Endothelial cell of umbilical vein (primary cell): ENCODE results near the gene BRAT1. TPM values are rescaled to one million over a fixed set of nuclear protein-coding genes. Genes with fewer than 3 reads are reported as not detected.
A peak's percentile ranks its signal among the peaks of the same experiment; 100 is the strongest.

Source experiments
- BruUV-seq: library from RNA; stranded (reverse); fragments of 400-500 nt; replicated peaks from 2 replicates; lab custom pipeline; 2021; lab: Mats Ljungman, UMichigan
- CTCF ChIA-PET: fragments of 300-600, 350-600 bp; sonication (Branson Sonifier 250); formaldehyde crosslinking; loops from one replicate; lab custom pipeline; 2021; ENCODE audit warnings: antibody characterized with exemption, inconsistent platforms; lab: Charles Lee
- POLR2A ChIA-PET: fragments of 300-600, 350-600 bp; sonication (Branson Sonifier 250); formaldehyde crosslinking; loops from one replicate; lab custom pipeline; 2021; ENCODE audit warnings: antibody characterized with exemption, inconsistent platforms; lab: Charles Lee
- DNase-seq: peaks from one replicate; pipeline ENCODE4 v3.0.0-alpha.2; 2011; ENCODE audit warnings: low read depth, low spot score
- FAIRE-seq: peaks from 2 replicates; lab custom pipeline; 2011; peaks lifted over from hg19 to GRCh38; lab: Jason Lieb, UNC
- H2AFZ ChIP-seq: 2 replicates; pipeline ENCODE4 v1.6.0; 2012; ENCODE audit warnings: low read depth, low read length, control low read depth, inconsistent platforms
- H3K27ac ChIP-seq: 2 replicates; pipeline ENCODE4 v1.5.1; 2011; ENCODE audit warnings: low read depth, mild to moderate bottlenecking, control low read depth, low read length, moderate library complexity; ENCODE audit not compliant: insufficient read depth
- H3K27me3 ChIP-seq, 2 experiments: 2 replicates each; pipeline versions ENCODE4 v1.6.0 to v1.6.1; 2011; ENCODE audit warnings: low read length in 2 of 2, mixed read lengths in 1 of 2; ENCODE audit not compliant: control insufficient read depth in 2 of 2, insufficient read depth in 2 of 2
- H3K36me3 ChIP-seq, 2 experiments: 2 replicates in 1 of 2; 3 replicates in 1 of 2; pipeline ENCODE4 v1.5.1; 2011; ENCODE audit warnings: low read length in 2 of 2, mild to moderate bottlenecking in 1 of 2, moderate library complexity in 1 of 2; ENCODE audit not compliant: control insufficient read depth in 2 of 2, insufficient read depth in 2 of 2; ENCODE audit errors: extremely low read depth in 1 of 2
- H3K4me1 ChIP-seq: 3 replicates; pipeline ENCODE4 v1.5.1; 2011; ENCODE audit warnings: mild to moderate bottlenecking, low read length; ENCODE audit not compliant: control insufficient read depth, insufficient read depth; ENCODE audit errors: extremely low read depth
- H3K4me2 ChIP-seq: 2 replicates; pipeline ENCODE4 v1.6.1; 2011; ENCODE audit warnings: low read length, control low read depth, mixed read lengths; ENCODE audit not compliant: insufficient read depth
- H3K4me3 ChIP-seq, 3 experiments: fragments of 200-600 bp in 1 of 3; sonication (generic), shearing (Covaris generic) in 1 of 3; replicated peaks in 1 of 3; 2 replicates each; pipeline ENCODE4 v1.5.1; 2011 to 2016; ENCODE audit warnings: control low read depth in 3 of 3, low read length in 3 of 3, mild to moderate bottlenecking in 2 of 3, inconsistent platforms in 1 of 3, low read depth in 1 of 3, moderate library complexity in 1 of 3; ENCODE audit not compliant: insufficient read depth in 1 of 3
- H3K79me2 ChIP-seq: 2 replicates; pipeline ENCODE4 v1.6.0; 2012; ENCODE audit warnings: low read length, inconsistent platforms; ENCODE audit not compliant: control insufficient read depth, insufficient read depth
- H3K9ac ChIP-seq: replicated peaks from 2 replicates; pipeline ENCODE3; 2011; ENCODE audit warnings: low read length, control low read depth; ENCODE audit not compliant: insufficient read depth; ENCODE audit errors: extremely low read depth
- H3K9me1 ChIP-seq: replicated peaks from 3 replicates; pipeline ENCODE4 v1.6.0; 2011; ENCODE audit warnings: mild to moderate bottlenecking, low read length; ENCODE audit not compliant: control insufficient read depth, insufficient read depth; ENCODE audit errors: extremely low read depth
- H3K9me3 ChIP-seq: replicated peaks from 2 replicates; pipeline ENCODE4 v1.5.1; 2012; ENCODE audit warnings: low read length, inconsistent platforms; ENCODE audit not compliant: control insufficient read depth, insufficient read depth
- H4K20me1 ChIP-seq: replicated peaks from 2 replicates; pipeline ENCODE3; 2011; ENCODE audit warnings: mild to moderate bottlenecking, low read length; ENCODE audit not compliant: control insufficient read depth, insufficient read depth; ENCODE audit errors: extremely low read depth
- EZH2 ChIP-seq: IDR thresholded peaks from 2 replicates; pipeline ENCODE4 v1.6.1; 2012; ENCODE audit warnings: borderline replicate concordance, low read depth, mild to moderate bottlenecking, moderate library complexity, low read length, inconsistent platforms; ENCODE audit not compliant: severe bottlenecking
- FOS ChIP-seq: IDR thresholded peaks from 2 replicates; pipeline ENCODE4 v1.6.1; 2011; ENCODE audit warnings: mild to moderate bottlenecking, low read length, moderate library complexity, borderline replicate concordance; ENCODE audit not compliant: insufficient read depth
- GATA2 ChIP-seq: IDR thresholded peaks from 2 replicates; pipeline ENCODE4 v1.7.0; 2011; ENCODE audit warnings: low read depth, mild to moderate bottlenecking, moderate library complexity, mixed read lengths, low read length; ENCODE audit not compliant: insufficient read length, insufficient read depth
- JUN ChIP-seq: IDR thresholded peaks from 2 replicates; pipeline ENCODE4 v1.6.1; 2011; ENCODE audit warnings: borderline replicate concordance, low read depth; ENCODE audit not compliant: insufficient read length, insufficient read depth
- MAX ChIP-seq: IDR thresholded peaks from 2 replicates; pipeline ENCODE4 v1.6.1; 2011; ENCODE audit not compliant: insufficient read depth, insufficient read length
- POLR2A ChIP-seq: IDR thresholded peaks from 2 replicates; pipeline ENCODE4 v1.6.1; 2012; ENCODE audit warnings: low read depth, mild to moderate bottlenecking, control low read depth, low read length
- POLR2AphosphoS5 ChIP-seq: IDR thresholded peaks from 2 replicates; pipeline ENCODE4 v1.6.1; 2012; ENCODE audit warnings: low read depth, mild to moderate bottlenecking, control low read depth, low read length, moderate library complexity; ENCODE audit not compliant: insufficient read depth
- dilution Hi-C: fragments of 300-500 bp; cut with MboI; formaldehyde crosslinking; loops from one replicate; pipeline ENCODE4 v1.15.0; 2019; ENCODE audit warnings: low sequenced_read_pairs; ENCODE audit not compliant: extremely low pct_ligation_motif_present
- intact Hi-C: fragments of 100-400 bp; cut with micrococcal nuclease; formaldehyde crosslinking; loops from one replicate; pipeline ENCODE4 v1.10.0; 2022
- polyA plus RNA-seq, 4 experiments: library from polyadenylated mRNA; depleted of rRNA in 3 of 4; stranded (reverse) in 3 of 4; unstranded in 1 of 4; fragments of >200 nt; gene quantifications; 2 replicates each; pipeline versions ENCODE4 v1.2.1 to v1.2.3, GENCODE V29; 2011 to 2012; ENCODE audit warnings: missing spikeins in 1 of 4
- total RNA-seq: library from RNA; stranded (reverse); gene quantifications from 2 replicates; pipeline ENCODE4 v1.2.3, GENCODE V29; 2021
- TF ChIP-seq, protein P1 (sequence below), 2 donors: IDR thresholded peaks; 1 replicate in 1 of 2; 2 replicates in 1 of 2; pipeline ENCODE4 v1.5.1; 2011; ENCODE audit warnings: low read length in 2 of 2, mild to moderate bottlenecking in 2 of 2, moderate library complexity in 2 of 2, control low read depth in 1 of 2, inconsistent platforms in 1 of 2, low read depth in 1 of 2; ENCODE audit not compliant: insufficient read depth in 1 of 2; ENCODE audit errors: extremely low read depth in 1 of 2

Gene BRAT1
- total and polyA plus RNA-seq, 2 donors (not counting 3 experiments of a cell fraction or from before 2014, with no cell fraction given), result 31.1 to 31.6 TPM

- ChIA-PET CTCF (interaction anchor here (0.6 kb wide), 1 partner anchor 51 kb away, joined by 3 read pairs; no protein-coding TSS in a partner anchor), POLR2A (no interaction called here)
- H3K4me3 ChIP-seq, result peak overlapping the region in 2 of 3 experiments; percentile 37 to 43
- H3K9me3 ChIP-seq, result no peaks in the 10 kb centered on the region
- intact Hi-C loops, result loop anchor here (1.0 to 10.0 kb wide), 5 partner anchors 8 to 121 kb away; partner anchors contain the start of genes BRAT1, CHST12 and GRIFIN
- no TSS peak for BruUV-seq
- DNase-seq (no peak), FAIRE-seq (no peak)
- no peaks in the 10 kb centered on the region for H4K20me1 ChIP-seq
- no peaks in the 10 kb centered on the region for H3K36me3 ChIP-seq
- dilution Hi-C loops, result no loop called here
- peaks cover 40% of the 10 kb centered on the region for H3K4me1 ChIP-seq
- no peaks in the 10 kb centered on the region for H3K9me1 ChIP-seq
- H3K4me2 ChIP-seq, result peak overlapping the region; percentile 52
- H3K79me2 ChIP-seq, result no peaks in the 10 kb centered on the region
- H3K9ac ChIP-seq, result peak overlapping the region; percentile 38
- no peak overlapping the region for H2AFZ ChIP-seq
- TF ChIP-seq MAX (no peak), POLR2A (no peak), JUN (no peak), GATA2 (no peak), FOS (no peak), POLR2AphosphoS5 (no peak), EZH2 (no peak)
- TF ChIP-seq, protein P1, sequence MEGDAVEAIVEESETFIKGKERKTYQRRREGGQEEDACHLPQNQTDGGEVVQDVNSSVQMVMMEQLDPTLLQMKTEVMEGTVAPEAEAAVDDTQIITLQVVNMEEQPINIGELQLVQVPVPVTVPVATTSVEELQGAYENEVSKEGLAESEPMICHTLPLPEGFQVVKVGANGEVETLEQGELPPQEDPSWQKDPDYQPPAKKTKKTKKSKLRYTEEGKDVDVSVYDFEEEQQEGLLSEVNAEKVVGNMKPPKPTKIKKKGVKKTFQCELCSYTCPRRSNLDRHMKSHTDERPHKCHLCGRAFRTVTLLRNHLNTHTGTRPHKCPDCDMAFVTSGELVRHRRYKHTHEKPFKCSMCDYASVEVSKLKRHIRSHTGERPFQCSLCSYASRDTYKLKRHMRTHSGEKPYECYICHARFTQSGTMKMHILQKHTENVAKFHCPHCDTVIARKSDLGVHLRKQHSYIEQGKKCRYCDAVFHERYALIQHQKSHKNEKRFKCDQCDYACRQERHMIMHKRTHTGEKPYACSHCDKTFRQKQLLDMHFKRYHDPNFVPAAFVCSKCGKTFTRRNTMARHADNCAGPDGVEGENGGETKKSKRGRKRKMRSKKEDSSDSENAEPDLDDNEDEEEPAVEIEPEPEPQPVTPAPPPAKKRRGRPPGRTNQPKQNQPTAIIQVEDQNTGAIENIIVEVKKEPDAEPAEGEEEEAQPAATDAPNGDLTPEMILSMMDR (IDR thresholded peaks at IDR 0.05; ENCODE audit: extremely low read depth in 1 of 2, insufficient read depth in 1 of 2, low read depth in 1 of 2, low read length in 2 of 2), result no peak
- peak overlapping the region; percentile 60 for H3K27ac ChIP-seq
- no peaks in the 10 kb centered on the region for H3K27me3 ChIP-seq
These were observed 34.0 kb downstream of the BRAT1 start for GRCh38 chr7:2521341-2521745.
